Pancreas (tissue), 10 donors: ENCODE data around the gene ARHGEF16. TPM values are rescaled to one million over a fixed set of nuclear protein-coding genes. Genes with fewer than 3 reads are reported as not detected.
A peak's percentile ranks its signal among the peaks of the same experiment; 100 is the strongest.

Source experiments
- ATAC-seq, 4 donors: fragments of 200-7000 bp; cut with Tn5 transposase; one replicate each; pipeline versions ENCODE4 v1.8.0 to v1.9.1; 2020; ENCODE audit warnings: mild to moderate bottlenecking in 4 of 4, moderate library complexity in 4 of 4
- DNase-seq, 6 donors: peaks; one replicate each; pipeline ENCODE4 v3.0.0-alpha.2; 2020
- FAIRE-seq: peaks from 2 replicates; lab custom pipeline; 2012; peaks lifted over from hg19 to GRCh38; lab: Jason Lieb, UNC
- H3K27ac ChIP-seq, 4 donors: fragments of 200-600 bp; sonication (generic); 1 replicate in 3 of 4; 2 replicates in 1 of 4; pipeline versions ENCODE4 v1.5.0 to v1.8.0; 2020
- H3K27me3 ChIP-seq, 4 donors: fragments of 200-600 bp; one replicate each; pipeline ENCODE4 v1.8.0; 2021
- H3K36me3 ChIP-seq, 3 donors: fragments of 200-600 bp; sonication (generic) in 1 of 3; one replicate each; pipeline versions ENCODE4 v1.5.0 to v1.8.0; 2020 to 2021
- H3K4me1 ChIP-seq, 3 donors: fragments of 200-600 bp; one replicate each; pipeline ENCODE4 v1.8.0; 2021
- H3K4me3 ChIP-seq, 4 donors: fragments of 200-600 bp; sonication (generic) in 2 of 4; one replicate each; pipeline versions ENCODE4 v1.5.0 to v1.8.0; 2020 to 2021
- H3K9me3 ChIP-seq, 4 donors: fragments of 200-600 bp; one replicate each; pipeline ENCODE4 v1.8.0; 2021
- CTCF ChIP-seq, 4 donors: fragments of 200-600 bp; sonication (generic) in 3 of 4; IDR thresholded peaks; one replicate each; pipeline versions ENCODE4 v1.5.0 to v1.8.0; 2021; ENCODE audit warnings: antibody characterized with exemption in 4 of 4
- WGBS, 2 donors: extraction: QIAGEN DNeasy Blood & Tissue Kit; methylation state at CpG; one replicate each; pipeline ENCODE4 v1.1.7; 2013; 5-methylcytosine and 5-hydroxymethylcytosine counted together
- intact Hi-C, 3 donors: fragments of 100-400 bp; cut with DNase I; formaldehyde crosslinking; loops; one replicate each; pipeline versions ENCODE4 v1.11.1 to v1.14.2; 2022
- polyA plus RNA-seq, 2 donors: library from polyadenylated mRNA; stranded (reverse); fragments of 200-250 nt; gene quantifications; one replicate each; pipeline ENCODE4 v1.2.3, GENCODE V29; 2013
- total RNA-seq, 6 donors: library from RNA; stranded (reverse); fragmentation: NEBNext Ultra II Directional in 4 of 6; extraction: Animal tissue kit (Norgen Biotek cat#: 25700) in 4 of 6; gene quantifications; one replicate each; pipeline versions ENCODE4 v1.2.1 to v1.2.4, GENCODE V29; 2021 to 2023
- donor health status: healthy with polysubstance abuse.
- donor health status: DM: no; HTN: no; CAD: no; lungs with moderate emphysema.
- donor health status: DM: no; HTN: no; CAD: no.
- donor health status: control.
- donor health status: control.
- donor health status: Bipolar disorder and iron deficiency.
- donor health status: DM: yes; HTN: yes; CAD: no.
- donor health status: DM: no; HTN: no; CAD: no.
- donor health status: DM: no; HTN: no; CAD: no.
- donor health status: DM: yes; HTN: yes; CAD: no.

Gene ARHGEF16
- total and polyA plus RNA-seq, 8 donors: 8.2 to 26.4 (median 9.8) TPM

GRCh38 chr1:3434406-3435110 lies 19.9 kb upstream of the ARHGEF16 start:
- FAIRE-seq: no peak
- 87 to 91% methylated on average over 36 to 40 of the region's 40 CpGs for WGBS, 2 donors
- TF ChIP-seq CTCF (IDR thresholded peaks at IDR 0.05): no peak
- H3K27ac ChIP-seq: no peak overlapping the region
- DNase-seq: peak in 2 of 6 donors; percentile 15 to 57
- H3K27me3 ChIP-seq: no peaks in the 10 kb centered on the region
- H3K4me1 ChIP-seq: no peaks in the 10 kb centered on the region
- H3K4me3 ChIP-seq: no peak overlapping the region
- peaks cover 0 to 15% (median 0%) of the 10 kb centered on the region in 3 donors for H3K36me3 ChIP-seq
- no peak for ATAC-seq
- no peaks in the 10 kb centered on the region for H3K9me3 ChIP-seq
- intact Hi-C loops: no loop called here

GRCh38 chr1:3435666-3436065 lies 18.8 kb upstream of the ARHGEF16 start:
- Histone ChIP-seq H3K36me3 (peaks cover 0 to 15% (median 0%) of the 10 kb centered on the region in 3 donors), H3K9me3 (no peaks in the 10 kb centered on the region), H3K4me3 (no peak overlapping the region), H3K4me1 (no peaks in the 10 kb centered on the region), H3K27me3 (no peaks in the 10 kb centered on the region), H3K27ac (no peak overlapping the region)
- TF ChIP-seq CTCF (IDR thresholded peaks at IDR 0.05): no peak
- 81 to 89% methylated on average over 21 of the region's 21 CpGs for WGBS, 2 donors
- ATAC-seq (no peak), FAIRE-seq (no peak), DNase-seq (peak in 2 of 6 donors; percentile 21 to 53)
- intact Hi-C loops: no loop called here

GRCh38 chr1:3436451-3436850 lies 18.0 kb upstream of the ARHGEF16 start:
- ATAC-seq: no peak
- intact Hi-C loops: no loop called here
- peak in 2 of 6 donors; percentile 9 to 41 for DNase-seq
- no peaks in the 10 kb centered on the region for H3K9me3 ChIP-seq
- WGBS, 2 donors: 89 to 94% methylated on average over 11 of the region's 11 CpGs
- no peak overlapping the region for H3K27ac ChIP-seq
- no peak for TF ChIP-seq CTCF (IDR thresholded peaks at IDR 0.05)
- H3K27me3 ChIP-seq: no peaks in the 10 kb centered on the region
- H3K36me3 ChIP-seq: peaks cover 0 to 7% (median 0%) of the 10 kb centered on the region in 3 donors
- no peak overlapping the region for H3K4me3 ChIP-seq
- H3K4me1 ChIP-seq: no peaks in the 10 kb centered on the region
- no peak for FAIRE-seq

- H3K27me3 ChIP-seq: no peaks in the 10 kb centered on the region
- H3K4me3 ChIP-seq: no peak overlapping the region
- no peaks in the 10 kb centered on the region for H3K9me3 ChIP-seq
- FAIRE-seq (no peak), DNase-seq (peak in 2 of 6 donors; percentile 15 to 44), ATAC-seq (no peak)
- WGBS, 2 donors: 82 to 89% methylated on average over 14 of the region's 14 CpGs
- intact Hi-C loops: no loop called here
- no peak overlapping the region for H3K27ac ChIP-seq
- H3K4me1 ChIP-seq: no peaks in the 10 kb centered on the region
- peaks cover 0 to 5% (median 0%) of the 10 kb centered on the region in 3 donors for H3K36me3 ChIP-seq
- no peak for TF ChIP-seq CTCF (IDR thresholded peaks at IDR 0.05)
These were observed 17.6 kb upstream of the ARHGEF16 start for GRCh38 chr1:3436901-3437300.

GRCh38 chr1:3438661-3439180 lies 15.7 kb upstream of the ARHGEF16 start:
- DNase-seq: peak in 2 of 6 donors; percentile 7 to 40
- 64 to 66% methylated on average over 9 of the region's 9 CpGs for WGBS, 2 donors
- intact Hi-C loops: no loop called here

More at GRCh38 chr1:3438661-3439180, 15.7 kb upstream of the ARHGEF16 start:
- TF ChIP-seq CTCF (IDR thresholded peaks at IDR 0.05): no peak
- FAIRE-seq: no peak
- Histone ChIP-seq H3K27me3 (no peaks in the 10 kb centered on the region), H3K4me1 (no peaks in the 10 kb centered on the region), H3K36me3 (no peaks in the 10 kb centered on the region), H3K4me3 (no peak overlapping the region), H3K27ac (no peak overlapping the region), H3K9me3 (no peaks in the 10 kb centered on the region)
- ATAC-seq: peak in 1 of 4 donors; percentile 14
